ENCODE measurements around the gene COL6A3.

- no peak for TF ChIP-seq CTCF (conservative IDR thresholded peaks at IDR 0.05 in 1 of 2, IDR thresholded peaks at IDR 0.05 in 1 of 2; ENCODE audit: extremely low read depth in 1 of 2, insufficient read depth in 1 of 2, low read depth in 1 of 2, low read length in 2 of 2)
- TF ChIP-seq EZH2 (IDR thresholded peaks at IDR 0.05; ENCODE audit: borderline replicate concordance, low read length): no peak
Observed at GRCh38 chr2:237457388-237457941, 43.5 kb upstream of the COL6A3 start.
